GM12864 (cell line): ENCODE measurements around the gene AMOTL1.

ENCODE experiments used
- DNase-seq: peaks from one replicate; pipeline ENCODE4 v3.0.0-alpha.2; 2011; ENCODE audit warnings: low read depth
- H3K4me3 ChIP-seq: 2 replicates; pipeline ENCODE4 v1.5.1; 2011; ENCODE audit warnings: mild to moderate bottlenecking, low read depth, low read length, control low read depth
- CTCF ChIP-seq: IDR thresholded peaks from 2 replicates; pipeline ENCODE4 v1.5.1; 2011; ENCODE audit warnings: low read depth, mild to moderate bottlenecking, moderate library complexity, low read length, control low read depth, inconsistent platforms; ENCODE audit errors: missing control alignments

Gene AMOTL1

GRCh38 chr11:94784884-94785283, 16.7 kb downstream of the AMOTL1 start:
- no peak for TF ChIP-seq CTCF
- H3K4me3 ChIP-seq = no peak overlapping the region
- no peak for DNase-seq

- no peak for DNase-seq
- no peak overlapping the region for H3K4me3 ChIP-seq
- TF ChIP-seq CTCF = no peak
These were observed 17.4 kb downstream of the AMOTL1 start for GRCh38 chr11:94785509-94785908.

GRCh38 chr11:94786264-94787126, 18.3 kb downstream of the AMOTL1 start:
- peak; percentile 59 for TF ChIP-seq CTCF
- no peak overlapping the region for H3K4me3 ChIP-seq
- no peak for DNase-seq

- TF ChIP-seq CTCF = no peak
- no peak overlapping the region for H3K4me3 ChIP-seq
- no peak for DNase-seq
These were observed 19.6 kb downstream of the AMOTL1 start for GRCh38 chr11:94787801-94788200.

GRCh38 chr11:94788396-94788795, 20.2 kb downstream of the AMOTL1 start:
- H3K4me3 ChIP-seq = no peak overlapping the region
- DNase-seq = no peak

GRCh38 chr11:94790197-94790596, 22.0 kb downstream of the AMOTL1 start:
- no peak overlapping the region for H3K4me3 ChIP-seq
- TF ChIP-seq CTCF = no peak
- DNase-seq = no peak

More at GRCh38 chr11:94788396-94788795, 20.2 kb downstream of the AMOTL1 start:
- TF ChIP-seq CTCF = no peak
